IMR-90 (cell line): Measurements from ENCODE around the gene PCDH19. TPM values are rescaled to one million over a fixed set of nuclear protein-coding genes. Genes with fewer than 3 reads are reported as not detected.

ENCODE experiments used
- ATAC-seq: fragments of 200-7000 bp; cut with Tn5 transposase; 2 replicates; pipeline ENCODE4 v1.9.1; 2020; ENCODE audit warnings: low read depth, mild to moderate bottlenecking, moderate library complexity
- BruUV-seq: library from RNA; stranded (reverse); fragments of 400-500 nt; replicated peaks from 2 replicates; lab custom pipeline; 2021; lab: Mats Ljungman, UMichigan
- CTCF ChIA-PET: fragments of 300-600 bp; formaldehyde crosslinking; extraction: SDS; loops from one replicate; lab custom pipeline; 2021; ENCODE audit warnings: antibody characterized with exemption; lab: Yijun Ruan, JAX
- POLR2A ChIA-PET: fragments of 300-600 bp; sonication (Branson Sonifier 250); formaldehyde crosslinking; loops from one replicate; lab custom pipeline; 2022; ENCODE audit warnings: antibody characterized with exemption; ENCODE audit not compliant: unreplicated experiment; lab: Charles Lee
- DNase-seq: peaks from one replicate; pipeline ENCODE4 v3.0.0; 2013
- H2AFZ ChIP-seq: replicated peaks from 2 replicates; pipeline ENCODE3; 2013; ENCODE audit warnings: low read length, mild to moderate bottlenecking; ENCODE audit not compliant: poor library complexity
- H2AK5ac ChIP-seq: 2 replicates; pipeline ENCODE4 v1.6.1; 2013; ENCODE audit warnings: low read depth, low read length, inconsistent platforms
- H2AK9ac ChIP-seq: replicated peaks from 2 replicates; pipeline ENCODE3; 2013; ENCODE audit warnings: mild to moderate bottlenecking, low read depth, low read length, moderate library complexity; ENCODE audit not compliant: poor library complexity
- H2BK120ac ChIP-seq: 2 replicates; pipeline ENCODE4 v1.6.1; 2013; ENCODE audit warnings: low read depth, low read length, inconsistent platforms
- H2BK15ac ChIP-seq: 3 replicates; pipeline ENCODE4 v1.6.1; 2013; ENCODE audit warnings: low read depth, low read length, inconsistent platforms
- H2BK20ac ChIP-seq: 2 replicates; pipeline ENCODE4 v1.6.1; 2013; ENCODE audit warnings: low read depth, mild to moderate bottlenecking, inconsistent platforms, low read length, moderate library complexity
- H2BK5ac ChIP-seq: 2 replicates; pipeline ENCODE4 v1.6.1; 2013; ENCODE audit warnings: mild to moderate bottlenecking, low read depth, low read length, inconsistent platforms; ENCODE audit not compliant: poor library complexity, severe bottlenecking
- H3K14ac ChIP-seq: replicated peaks from 2 replicates; pipeline ENCODE4 v1.6.1; 2013; ENCODE audit warnings: low read depth, low read length, inconsistent platforms
- H3K18ac ChIP-seq: 2 replicates; pipeline ENCODE4 v1.6.1; 2013; ENCODE audit warnings: low read depth, low read length, control low read depth
- H3K23ac ChIP-seq: 2 replicates; pipeline ENCODE4 v1.6.1; 2013; ENCODE audit warnings: low read depth, low read length, inconsistent platforms
- H3K27ac ChIP-seq: 2 replicates; pipeline ENCODE4 v1.5.1; 2013; ENCODE audit warnings: mild to moderate bottlenecking, control low read depth, low read length; ENCODE audit not compliant: insufficient read depth
- H3K27me3 ChIP-seq: 2 replicates; pipeline ENCODE4 v1.6.1; 2013; ENCODE audit warnings: low read length; ENCODE audit not compliant: control insufficient read depth, insufficient read depth
- H3K36me3 ChIP-seq: 2 replicates; pipeline ENCODE4 v1.6.1; 2013; ENCODE audit warnings: low read length, mixed read lengths; ENCODE audit not compliant: control insufficient read depth, insufficient read depth
- H3K4ac ChIP-seq: 2 replicates; pipeline ENCODE4 v1.6.1; 2013; ENCODE audit warnings: low read depth, low read length, inconsistent platforms
- H3K4me1 ChIP-seq: 2 replicates; pipeline ENCODE4 v1.6.1; 2013; ENCODE audit warnings: low read length, mixed read lengths; ENCODE audit not compliant: control insufficient read depth, insufficient read depth
- H3K4me2 ChIP-seq: 2 replicates; pipeline ENCODE4 v1.6.1; 2013; ENCODE audit warnings: low read depth, mild to moderate bottlenecking, control low read depth, low read length, moderate library complexity
- H3K4me3 ChIP-seq: 2 replicates; pipeline ENCODE4 v1.5.1; 2013; ENCODE audit warnings: low read depth, mild to moderate bottlenecking, control low read depth, low read length, moderate library complexity; ENCODE audit not compliant: insufficient read depth
- H3K56ac ChIP-seq: 2 replicates; pipeline ENCODE4 v1.6.1; 2013; ENCODE audit warnings: low read length, inconsistent platforms; ENCODE audit not compliant: insufficient read depth; ENCODE audit errors: extremely low read depth
- H3K79me1 ChIP-seq, 2 experiments: 2 replicates each; pipeline ENCODE4 v1.6.1; 2013; ENCODE audit warnings: low read length in 2 of 2, inconsistent platforms in 1 of 2, low read depth in 1 of 2
- H3K9ac ChIP-seq: 2 replicates; pipeline ENCODE4 v1.6.1; 2013; ENCODE audit warnings: low read depth, low read length, control low read depth
- H3K9me1 ChIP-seq: 2 replicates; pipeline ENCODE4 v1.6.1; 2013; ENCODE audit warnings: low read length, inconsistent platforms; ENCODE audit not compliant: insufficient read depth
- H3K9me3 ChIP-seq: 2 replicates; pipeline ENCODE4 v1.6.1; 2013; ENCODE audit warnings: low read length; ENCODE audit not compliant: control insufficient read depth, insufficient read depth
- H4K20me1 ChIP-seq: 2 replicates; pipeline ENCODE4 v1.6.1; 2013; ENCODE audit warnings: low read length, inconsistent platforms; ENCODE audit not compliant: insufficient read depth
- H4K5ac ChIP-seq: 2 replicates; pipeline ENCODE4 v1.6.1; 2013; ENCODE audit warnings: mild to moderate bottlenecking, low read depth, low read length, control low read depth
- H4K8ac ChIP-seq, 2 experiments: 2 replicates each; pipeline ENCODE4 v1.6.1; 2013; ENCODE audit warnings: low read depth in 2 of 2, low read length in 2 of 2, control low read depth in 1 of 2, inconsistent platforms in 1 of 2
- H4K91ac ChIP-seq: 2 replicates; pipeline ENCODE4 v1.6.1; 2013; ENCODE audit warnings: low read depth, low read length, inconsistent platforms; ENCODE audit not compliant: insufficient read depth
- BHLHE40 ChIP-seq: fragments of 150-350 bp; IDR thresholded peaks from 2 replicates; pipeline ENCODE4 v1.6.1; 2016; ENCODE audit warnings: mild to moderate bottlenecking, low read depth, low read length
- CHD1 ChIP-seq: IDR thresholded peaks from 2 replicates; pipeline ENCODE4 v1.6.1; 2012; ENCODE audit warnings: low read depth, low read length, improper control_type of control experiment
- ELK1 ChIP-seq: fragments of 150-350 bp; IDR thresholded peaks from 2 replicates; pipeline ENCODE4 v1.6.1; 2016; ENCODE audit warnings: low read depth, mild to moderate bottlenecking, low read length, moderate library complexity, borderline replicate concordance
- MAFK ChIP-seq: IDR thresholded peaks from 2 replicates; pipeline ENCODE4 v1.6.1; 2012; ENCODE audit warnings: low read depth, low read length, improper control_type of control experiment
- MXI1 ChIP-seq: IDR thresholded peaks from 2 replicates; pipeline ENCODE4 v1.6.1; 2012; ENCODE audit warnings: low read depth, mild to moderate bottlenecking, low read length, moderate library complexity, borderline replicate concordance
- RAD21 ChIP-seq: IDR thresholded peaks from 2 replicates; pipeline ENCODE4 v1.6.1; 2012; ENCODE audit warnings: low read length, improper control_type of control experiment
- RCOR1 ChIP-seq: IDR thresholded peaks from 2 replicates; pipeline ENCODE4 v1.6.1; 2012; ENCODE audit warnings: mild to moderate bottlenecking, low read length, improper control_type of control experiment; ENCODE audit not compliant: insufficient replicate concordance
- SMC3 ChIP-seq: fragments of 150-350 bp; IDR thresholded peaks from 2 replicates; pipeline ENCODE4 v1.6.1; 2016; ENCODE audit warnings: low read depth, mild to moderate bottlenecking, antibody characterized with exemption, low read length, moderate library complexity
- dilution Hi-C: fragments of 300-500 bp; cut with HindIII; formaldehyde crosslinking; loops from one replicate; pipeline ENCODE4 v1.14.3; 2018; ENCODE audit warnings: low sequenced_read_pairs; ENCODE audit not compliant: unreplicated experiment
- in situ Hi-C: fragments of 300-500 bp; cut with MboI; formaldehyde crosslinking; loops from 3 replicates; pipeline ENCODE4 v1.14.3; 2019; ENCODE audit warnings: low sequenced_read_pairs, inconsistent platforms, mixed read lengths
- intact Hi-C: fragments of 100-400 bp; cut with micrococcal nuclease; formaldehyde crosslinking; loops from 2 replicates; pipeline ENCODE4 v1.10.0; 2022
- polyA plus RNA-seq, 3 experiments: library from polyadenylated mRNA; depleted of rRNA; stranded (reverse); fragments of >200 nt; gene quantifications; 2 replicates each; pipeline ENCODE4 v1.2.3, GENCODE V29; 2012; ENCODE audit warnings: low replicate concordance in 1 of 3
- total RNA-seq: library from RNA; depleted of rRNA; stranded (reverse); fragments of >200 nt; gene quantifications from 2 replicates; pipeline ENCODE4 v1.2.3, GENCODE V29; 2012
- TF ChIP-seq, protein P1 (sequence below): conservative IDR thresholded peaks from 2 replicates; pipeline ENCODE4 v1.5.1; 2012; ENCODE audit warnings: mild to moderate bottlenecking, low read depth, low read length, improper control_type of control experiment

PCDH19 gene
- total and polyA plus RNA-seq, 2 of the 4 experiments (the other 2 are of a cell fraction) = not detected

DNA sequence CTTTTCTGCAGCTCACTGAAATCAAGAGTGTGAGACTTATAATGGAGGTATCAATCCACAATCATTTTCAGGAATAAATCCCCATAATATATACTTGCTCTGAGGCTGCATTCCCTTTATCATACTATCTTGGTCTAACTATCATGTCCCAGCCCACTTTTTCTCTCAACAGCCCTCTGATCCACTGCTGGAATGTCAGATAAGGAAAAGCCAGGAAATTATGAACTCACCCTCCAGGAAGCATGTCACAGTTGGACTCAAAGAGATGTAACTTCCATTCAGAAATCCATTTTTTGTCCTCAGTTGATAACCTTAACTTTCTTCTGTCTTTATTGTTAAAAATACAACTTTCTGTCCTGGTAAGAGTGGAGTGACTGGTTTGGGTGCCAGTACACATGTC is 144.9 kb downstream of the PCDH19 start:
- DNase-seq (no peak), ATAC-seq (no peak)
- dilution Hi-C loops (no loop called here), in situ Hi-C loops (no loop called here), intact Hi-C loops (no loop called here)
- Histone ChIP-seq H3K4me1 (no peaks in the 10 kb centered on the region), H4K8ac (no peak overlapping the region), H3K9ac (no peak overlapping the region), H3K4me2 (no peak overlapping the region), H2AFZ (no peak overlapping the region), H2BK5ac (no peak overlapping the region), H3K23ac (no peak overlapping the region), H3K56ac (no peak overlapping the region), H3K79me1 (no peaks in the 10 kb centered on the region), H2BK120ac (no peak overlapping the region), H2BK15ac (no peak overlapping the region), H3K4ac (no peak overlapping the region), H3K9me3 (no peaks in the 10 kb centered on the region), H3K36me3 (no peaks in the 10 kb centered on the region), H4K5ac (no peak overlapping the region), H3K18ac (no peak overlapping the region), H2BK20ac (no peak overlapping the region), H4K20me1 (no peaks in the 10 kb centered on the region), H2AK9ac (no peak overlapping the region), H4K91ac (no peak overlapping the region), H3K27me3 (no peaks in the 10 kb centered on the region), H3K14ac (no peak overlapping the region), H3K4me3 (no peak overlapping the region), H2AK5ac (no peak overlapping the region), H3K27ac (no peak overlapping the region), H3K9me1 (no peaks in the 10 kb centered on the region)
- BruUV-seq = no TSS peak
- POLR2A ChIA-PET = no interaction called here
- TF ChIP-seq MAFK (no peak), SMC3 (no peak), MXI1 (no peak), CHD1 (no peak), RCOR1 (no peak), RAD21 (no peak), ELK1 (no peak), BHLHE40 (no peak)
- TF ChIP-seq, protein P1, sequence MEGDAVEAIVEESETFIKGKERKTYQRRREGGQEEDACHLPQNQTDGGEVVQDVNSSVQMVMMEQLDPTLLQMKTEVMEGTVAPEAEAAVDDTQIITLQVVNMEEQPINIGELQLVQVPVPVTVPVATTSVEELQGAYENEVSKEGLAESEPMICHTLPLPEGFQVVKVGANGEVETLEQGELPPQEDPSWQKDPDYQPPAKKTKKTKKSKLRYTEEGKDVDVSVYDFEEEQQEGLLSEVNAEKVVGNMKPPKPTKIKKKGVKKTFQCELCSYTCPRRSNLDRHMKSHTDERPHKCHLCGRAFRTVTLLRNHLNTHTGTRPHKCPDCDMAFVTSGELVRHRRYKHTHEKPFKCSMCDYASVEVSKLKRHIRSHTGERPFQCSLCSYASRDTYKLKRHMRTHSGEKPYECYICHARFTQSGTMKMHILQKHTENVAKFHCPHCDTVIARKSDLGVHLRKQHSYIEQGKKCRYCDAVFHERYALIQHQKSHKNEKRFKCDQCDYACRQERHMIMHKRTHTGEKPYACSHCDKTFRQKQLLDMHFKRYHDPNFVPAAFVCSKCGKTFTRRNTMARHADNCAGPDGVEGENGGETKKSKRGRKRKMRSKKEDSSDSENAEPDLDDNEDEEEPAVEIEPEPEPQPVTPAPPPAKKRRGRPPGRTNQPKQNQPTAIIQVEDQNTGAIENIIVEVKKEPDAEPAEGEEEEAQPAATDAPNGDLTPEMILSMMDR = no peak
- CTCF ChIA-PET = no interaction called here
